GM18508 (cell line): ENCODE measurements around the gene TAF11.
"Not testable (repeated sequence)": the region's sequence is repeated elsewhere in the genome, so short reads cannot be mapped to it uniquely, and the experiment has no call there.

Experiments used
- ATAC-seq: cut with Tn5 transposase; IDR thresholded peaks from one replicate; pipeline ENCODE4 v1.9.1; 2021; ENCODE audit warnings: moderate number of reproducible peaks; ENCODE audit not compliant: insufficient read depth, unreplicated experiment

The TAF11 gene

DNA sequence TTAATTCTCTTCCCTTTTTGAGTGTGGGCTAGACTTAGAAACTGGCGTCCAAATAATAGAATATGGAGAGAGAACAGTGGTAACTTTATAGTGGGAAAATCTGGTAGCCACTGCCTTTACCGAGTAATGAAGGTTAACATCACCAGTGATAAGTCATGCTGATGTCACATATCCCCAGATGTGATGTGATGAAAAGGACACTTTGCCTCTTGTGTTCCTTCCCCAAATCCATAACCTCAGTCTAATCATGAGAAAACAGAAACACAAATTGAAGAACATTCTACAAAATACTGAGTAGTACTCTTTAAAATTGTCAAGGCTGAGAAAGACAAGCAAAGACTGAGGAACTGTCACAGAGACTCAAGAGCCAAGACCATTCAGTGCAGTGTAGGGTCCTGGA is 19.0 kb upstream of the TAF11 start:
- no peak for ATAC-seq

- ATAC-seq = no peak
Measured at GRCh38 chr6:34904990-34905613, 17.3 kb upstream of the TAF11 start.

DNA sequence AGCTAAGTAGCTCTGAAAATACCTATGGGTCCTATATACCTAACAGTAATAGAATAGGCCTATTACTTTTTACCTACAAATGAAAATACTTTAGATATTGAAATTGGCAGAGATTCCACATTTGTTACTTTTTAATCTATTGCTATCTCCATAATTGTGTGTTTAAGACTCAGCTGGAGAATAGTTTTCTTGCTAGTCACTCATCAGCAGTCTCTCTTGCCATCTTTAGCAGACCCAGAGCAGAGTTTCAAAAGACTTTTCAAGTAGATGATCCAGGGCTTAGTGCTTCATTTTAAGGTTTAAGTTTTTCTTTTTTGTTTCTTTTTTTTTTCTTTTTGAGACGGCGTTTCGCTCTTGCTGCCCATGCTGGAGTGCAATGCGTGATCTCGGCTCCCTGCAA is 14.1 kb upstream of the TAF11 start:
- no peak for ATAC-seq

GRCh38 chr6:34900321-34901031 is 12.6 kb upstream of the TAF11 start:
- ATAC-seq = no peak

- not testable (repeated sequence) for ATAC-seq
Measured at GRCh38 chr6:34899748-34900147, 11.9 kb upstream of the TAF11 start.

- no peak for ATAC-seq
Measured at GRCh38 chr6:34897716-34898115, 9.9 kb upstream of the TAF11 start.

DNA sequence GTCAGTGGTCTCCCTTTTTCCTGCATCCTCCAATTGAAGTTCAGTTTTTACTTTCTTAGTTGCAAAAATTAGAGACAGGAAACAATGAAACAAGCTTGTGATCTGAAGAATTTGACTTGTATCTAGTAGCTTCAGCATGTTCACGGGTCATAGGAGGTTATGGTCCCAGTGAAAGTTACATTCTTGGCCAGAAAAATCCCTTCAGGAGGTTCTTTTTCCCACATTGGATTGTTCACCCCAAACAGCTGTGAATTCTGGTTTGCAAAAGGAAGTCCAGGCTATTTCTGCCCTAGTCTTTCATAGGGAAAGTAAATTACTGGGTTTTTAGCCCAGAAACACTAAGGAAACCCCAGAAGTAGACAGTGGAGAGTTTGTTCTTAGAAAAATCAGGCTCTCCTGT is 9.3 kb upstream of the TAF11 start:
- no peak for ATAC-seq

GRCh38 chr6:34894693-34895092 is 6.9 kb upstream of the TAF11 start:
- ATAC-seq = no peak

- no peak for ATAC-seq
Measured at GRCh38 chr6:34891296-34891695, 3.5 kb upstream of the TAF11 start.

DNA sequence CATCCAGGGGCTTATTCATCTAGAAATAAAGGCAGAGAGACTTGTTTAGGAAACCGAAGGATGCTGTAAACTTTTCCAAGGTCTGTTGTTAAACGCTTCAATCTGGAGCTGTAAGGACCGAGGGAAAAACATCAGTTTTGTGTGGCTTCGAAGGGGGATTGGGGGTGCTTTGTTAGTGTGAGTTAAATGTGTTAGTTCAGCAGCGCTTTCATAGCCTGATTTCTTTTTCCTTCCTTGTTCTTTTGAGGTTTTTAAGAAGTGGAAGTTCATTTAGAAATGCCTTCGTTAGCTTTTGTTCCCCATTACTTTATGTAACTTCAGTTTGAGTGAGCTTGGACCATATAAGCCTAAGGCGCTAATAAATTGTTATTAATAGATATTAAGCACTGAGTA is 2.7 kb upstream of the TAF11 start:
- no peak for ATAC-seq

GRCh38 chr6:34888874-34889555 is 1.2 kb upstream of the TAF11 start, which contains the start of gene ANKS1A:
Gene ANKS1A, plus strand, starts transcription at chr6:34889255. Its CDS starts 148 bp downstream, at chr6:34889403.
- ATAC-seq = no peak

- no peak for ATAC-seq
Measured at GRCh38 chr6:34888514-34888856, 643 bp upstream of the TAF11 start.

DNA sequence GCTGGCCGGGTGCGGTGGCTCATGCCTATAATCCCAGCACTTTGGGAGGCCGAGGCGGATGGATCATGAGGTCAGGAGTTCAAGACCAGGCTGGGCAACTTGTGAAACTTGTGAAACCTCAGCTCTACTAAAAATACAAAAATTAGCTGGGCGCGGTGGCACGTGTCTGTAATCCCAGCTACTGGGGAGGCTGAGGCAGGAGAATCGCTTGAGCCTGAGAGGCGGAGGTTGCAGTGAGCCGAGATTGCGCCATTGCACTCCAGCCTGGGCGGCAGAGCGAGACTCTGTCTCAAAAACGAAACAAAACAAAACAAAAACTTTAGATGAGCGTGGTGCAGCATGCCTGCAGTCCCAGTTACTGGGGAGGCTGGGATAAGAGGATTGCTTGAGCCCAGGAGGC is 2.0 kb downstream of the TAF11 start:
- ATAC-seq = not testable (repeated sequence)

- ATAC-seq = no peak
Measured at GRCh38 chr6:34884996-34885395, 2.8 kb downstream of the TAF11 start.

DNA sequence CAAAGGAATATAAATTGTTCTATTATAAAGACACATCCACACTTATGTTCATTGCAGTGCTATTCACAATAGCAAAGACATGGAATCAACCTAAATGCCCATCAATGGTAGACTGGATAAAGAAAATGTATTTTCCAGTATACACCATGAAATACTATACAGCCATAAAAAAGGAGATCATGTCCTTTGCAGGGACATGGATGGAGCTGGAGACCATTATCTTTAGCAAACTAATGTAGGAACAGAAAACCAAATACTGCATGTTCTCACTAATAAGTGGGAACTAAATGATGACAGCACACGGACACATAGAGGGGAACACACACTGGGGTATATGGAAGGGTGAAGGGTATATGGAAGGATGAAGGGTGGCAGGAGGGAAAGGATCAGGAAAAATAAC is 3.8 kb downstream of the TAF11 start:
- ATAC-seq = not testable (repeated sequence)

- ATAC-seq = no peak
Measured at GRCh38 chr6:34877869-34878485, 9.9 kb downstream of the TAF11 start.

DNA sequence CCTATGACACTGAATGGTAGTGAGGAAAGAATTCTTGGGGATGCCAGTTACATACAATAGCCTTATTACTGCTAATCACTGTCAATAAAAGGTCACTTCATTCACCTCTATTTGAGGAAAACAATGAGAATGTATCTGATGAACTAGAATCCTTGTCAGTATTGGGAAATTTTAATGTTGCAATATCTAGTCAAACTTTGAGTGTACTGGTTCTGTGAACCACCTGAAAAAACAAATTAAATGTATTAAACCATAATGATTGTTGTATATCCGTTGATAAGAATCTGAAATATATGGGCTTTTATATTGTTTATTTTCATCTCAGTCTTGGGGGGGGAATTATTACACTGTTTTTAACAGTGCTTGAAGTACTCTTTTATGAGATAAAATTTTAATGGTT is 10.6 kb downstream of the TAF11 start:
- ATAC-seq = no peak

GRCh38 chr6:34876472-34876871 is 11.4 kb downstream of the TAF11 start:
- no peak for ATAC-seq

- no peak for ATAC-seq
Measured at GRCh38 chr6:34875292-34876213, 12.3 kb downstream of the TAF11 start.

GRCh38 chr6:34872332-34872731 is 15.5 kb downstream of the TAF11 start:
- no peak for ATAC-seq
